ENCODE results near the gene PAXIP1. TPM values are rescaled to one million over a fixed set of nuclear protein-coding genes. Genes with fewer than 3 reads are reported as not detected.

Gene PAXIP1, protein sequence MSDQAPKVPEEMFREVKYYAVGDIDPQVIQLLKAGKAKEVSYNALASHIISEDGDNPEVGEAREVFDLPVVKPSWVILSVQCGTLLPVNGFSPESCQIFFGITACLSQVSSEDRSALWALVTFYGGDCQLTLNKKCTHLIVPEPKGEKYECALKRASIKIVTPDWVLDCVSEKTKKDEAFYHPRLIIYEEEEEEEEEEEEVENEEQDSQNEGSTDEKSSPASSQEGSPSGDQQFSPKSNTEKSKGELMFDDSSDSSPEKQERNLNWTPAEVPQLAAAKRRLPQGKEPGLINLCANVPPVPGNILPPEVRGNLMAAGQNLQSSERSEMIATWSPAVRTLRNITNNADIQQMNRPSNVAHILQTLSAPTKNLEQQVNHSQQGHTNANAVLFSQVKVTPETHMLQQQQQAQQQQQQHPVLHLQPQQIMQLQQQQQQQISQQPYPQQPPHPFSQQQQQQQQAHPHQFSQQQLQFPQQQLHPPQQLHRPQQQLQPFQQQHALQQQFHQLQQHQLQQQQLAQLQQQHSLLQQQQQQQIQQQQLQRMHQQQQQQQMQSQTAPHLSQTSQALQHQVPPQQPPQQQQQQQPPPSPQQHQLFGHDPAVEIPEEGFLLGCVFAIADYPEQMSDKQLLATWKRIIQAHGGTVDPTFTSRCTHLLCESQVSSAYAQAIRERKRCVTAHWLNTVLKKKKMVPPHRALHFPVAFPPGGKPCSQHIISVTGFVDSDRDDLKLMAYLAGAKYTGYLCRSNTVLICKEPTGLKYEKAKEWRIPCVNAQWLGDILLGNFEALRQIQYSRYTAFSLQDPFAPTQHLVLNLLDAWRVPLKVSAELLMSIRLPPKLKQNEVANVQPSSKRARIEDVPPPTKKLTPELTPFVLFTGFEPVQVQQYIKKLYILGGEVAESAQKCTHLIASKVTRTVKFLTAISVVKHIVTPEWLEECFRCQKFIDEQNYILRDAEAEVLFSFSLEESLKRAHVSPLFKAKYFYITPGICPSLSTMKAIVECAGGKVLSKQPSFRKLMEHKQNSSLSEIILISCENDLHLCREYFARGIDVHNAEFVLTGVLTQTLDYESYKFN
- 5.9 and 10.5 TPM in 2 replicates for total RNA-seq

DNA sequence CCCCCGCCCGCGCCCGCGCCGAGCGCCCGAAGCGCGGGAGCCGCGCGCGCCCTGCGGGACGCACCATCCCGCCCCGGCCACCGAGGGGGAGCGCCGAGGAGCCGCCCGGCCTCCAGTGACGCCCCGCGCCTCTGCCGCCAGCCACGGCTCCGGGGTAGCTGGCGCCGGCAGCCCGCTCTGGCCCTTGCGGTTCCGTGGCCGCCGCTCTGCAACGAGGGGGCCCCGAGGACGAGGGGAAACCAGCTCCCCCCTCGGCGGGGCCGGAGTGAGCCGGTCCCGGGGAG is at the start of gene PAXIP1:
Gene PAXIP1, minus strand, starts transcription at position 33 of the 284 bp plus-strand sequence. CDS start 195 bp downstream, outside the sequence.

Other genes with a start within 250 kb of the PAXIP1 start
- gene HTR5A, start 67.2 kb upstream of the PAXIP1 start, total RNA-seq = not detected in 2 replicates

Data from epithelial cell of alveolus of lung (primary cell).